ENCODE results near the gene ADGRV1.
"Not testable (repeated sequence)": the region's sequence is repeated elsewhere in the genome, so short reads cannot be mapped to it uniquely, and the experiment has no call there.

The ADGRV1 gene

DNA sequence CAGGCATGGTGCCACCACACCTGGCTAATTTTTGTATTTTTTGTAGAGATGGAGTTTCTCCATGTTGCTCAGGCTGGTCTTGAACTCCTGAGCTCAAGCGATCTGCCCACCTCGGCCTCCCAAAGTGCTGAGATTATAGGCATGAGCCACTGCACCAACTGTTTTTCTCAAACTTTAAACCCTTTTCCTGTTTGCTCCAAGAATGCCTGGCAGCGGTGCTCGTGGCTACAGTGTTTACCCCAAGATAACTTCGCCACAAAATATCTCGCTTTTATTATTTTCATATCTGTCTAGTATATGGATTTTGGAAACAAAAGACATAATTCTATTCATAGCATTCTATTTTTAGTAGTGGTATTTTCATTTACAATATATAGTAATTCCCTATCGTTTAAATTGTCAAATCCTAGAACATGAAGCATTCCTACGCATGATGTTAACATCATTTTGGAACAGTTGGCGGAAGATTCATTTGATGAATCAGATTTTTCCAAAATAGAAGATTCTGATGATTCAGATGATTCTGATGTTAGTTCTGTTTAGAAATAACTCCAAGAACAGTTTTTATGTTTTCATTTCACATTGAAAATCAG lies 504.6 kb downstream of the ADGRV1 start:
- DNase-seq (ENCODE audit: low spot score) = not testable (repeated sequence)

DNA sequence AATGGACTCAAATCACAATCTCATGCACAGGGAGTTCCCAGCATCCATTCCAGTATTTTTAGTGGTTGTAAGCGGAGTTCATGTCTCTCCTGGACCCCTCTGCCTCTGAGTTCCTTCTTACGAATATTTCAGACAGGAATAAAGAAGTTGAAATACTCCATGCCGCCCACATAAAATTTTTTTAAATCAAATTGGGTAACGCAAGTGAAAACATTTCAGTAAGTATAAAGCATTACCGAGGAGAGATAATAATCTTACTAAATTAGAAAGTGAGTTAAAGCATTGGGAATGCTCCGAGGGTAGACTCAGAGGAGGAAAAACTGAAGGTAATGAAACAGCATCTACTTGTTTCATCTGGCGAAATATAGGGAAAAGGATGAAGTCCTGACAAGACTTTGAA lies 506.9 kb downstream of the ADGRV1 start:
- no peak for DNase-seq (ENCODE audit: low spot score)

DNA sequence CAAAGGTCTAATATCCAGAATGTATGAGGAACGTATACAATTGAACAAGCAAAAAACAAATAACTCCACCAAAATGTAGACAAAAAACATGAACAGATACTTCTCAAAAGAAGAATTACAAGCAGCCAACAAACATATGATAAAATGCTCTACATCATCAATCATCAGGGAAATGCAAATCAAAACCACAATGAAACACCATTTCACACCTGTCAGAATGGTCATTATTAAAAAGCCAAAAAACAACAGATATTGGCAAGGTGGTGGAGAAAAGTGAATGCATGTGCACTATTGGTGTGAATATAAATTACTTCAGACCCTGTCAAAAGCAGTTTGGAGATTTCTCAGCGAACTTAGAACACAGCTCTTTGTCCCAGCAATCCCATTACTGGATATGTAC lies 510.8 kb downstream of the ADGRV1 start:
- DNase-seq (ENCODE audit: low spot score) = no peak

DNA sequence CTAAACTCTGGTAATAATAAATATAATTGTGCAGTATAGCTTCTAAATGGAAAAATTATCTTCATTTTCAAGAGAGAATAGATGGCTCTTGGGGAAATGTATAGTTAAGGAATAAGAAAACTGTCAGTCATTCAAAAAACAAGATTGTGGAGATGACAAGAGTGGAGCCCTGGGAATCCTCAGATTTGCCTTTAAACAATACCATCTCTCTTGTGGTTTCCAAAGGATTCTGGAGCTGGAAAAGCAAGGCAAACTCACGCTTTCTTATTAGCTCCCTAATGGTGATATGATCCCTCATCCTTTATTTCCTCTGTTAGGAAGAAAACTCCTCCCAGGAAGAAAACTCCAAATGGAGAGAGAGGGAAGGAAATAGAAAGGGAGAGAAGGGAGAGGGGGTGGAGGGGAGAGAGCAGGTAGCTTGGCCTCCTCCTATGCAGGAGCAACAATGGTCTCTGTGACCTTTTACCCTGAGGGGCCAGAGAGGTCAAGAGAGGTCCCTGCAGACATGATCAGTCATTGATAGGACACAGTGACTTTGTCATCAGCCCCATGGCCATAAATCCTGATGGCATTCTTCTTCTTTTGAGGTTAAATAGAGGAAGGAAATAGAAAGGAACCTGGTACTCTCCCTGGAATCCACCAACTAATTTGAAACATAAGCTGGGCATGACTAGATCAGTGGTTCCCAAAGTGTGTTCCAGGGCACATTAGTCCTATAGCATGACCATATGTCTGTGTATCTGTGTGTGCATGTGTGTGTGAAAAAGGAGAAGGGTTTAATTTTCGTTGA lies 512.4 kb downstream of the ADGRV1 start:
- DNase-seq (ENCODE audit: low spot score) = no peak

DNA sequence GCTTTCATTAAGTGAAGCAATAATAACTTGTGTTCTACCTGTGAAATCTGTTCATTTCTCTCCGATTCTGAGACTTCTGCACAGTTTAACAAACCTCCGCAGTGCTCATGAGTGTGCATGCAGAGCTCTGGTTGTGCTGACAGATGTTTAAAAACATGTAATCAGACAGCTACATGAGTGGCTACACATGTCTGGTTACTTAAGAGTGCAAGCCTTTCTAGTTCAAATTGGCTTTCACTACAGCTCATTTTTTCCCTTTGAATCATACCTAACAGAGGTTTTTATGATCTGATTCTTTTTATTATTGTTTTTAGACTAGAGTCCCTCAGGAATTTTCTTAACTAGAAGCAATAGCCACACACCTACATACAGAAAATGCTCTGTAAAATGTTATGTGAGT lies 514.3 kb downstream of the ADGRV1 start:
- no peak for DNase-seq (ENCODE audit: low spot score)

DNA sequence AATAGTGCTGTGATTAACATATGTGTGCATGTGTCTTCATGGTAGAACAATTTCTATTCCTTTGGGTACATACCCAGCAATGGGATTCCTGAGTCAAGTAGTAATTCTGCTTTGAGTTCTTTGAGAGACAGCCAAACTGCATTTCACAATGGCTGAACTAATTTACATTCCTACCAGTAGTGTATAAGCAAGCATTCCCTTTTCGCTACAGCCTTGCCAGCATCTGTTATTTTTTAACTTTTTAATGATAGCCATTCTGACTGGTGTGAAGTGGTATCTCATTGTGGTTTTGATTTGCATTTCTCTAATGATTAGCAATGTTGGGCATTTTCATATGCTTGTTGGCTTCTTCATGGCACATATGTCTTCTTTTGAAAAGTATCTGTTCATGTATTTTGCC lies 516.0 kb downstream of the ADGRV1 start:
- no peak for DNase-seq (ENCODE audit: low spot score)

DNA sequence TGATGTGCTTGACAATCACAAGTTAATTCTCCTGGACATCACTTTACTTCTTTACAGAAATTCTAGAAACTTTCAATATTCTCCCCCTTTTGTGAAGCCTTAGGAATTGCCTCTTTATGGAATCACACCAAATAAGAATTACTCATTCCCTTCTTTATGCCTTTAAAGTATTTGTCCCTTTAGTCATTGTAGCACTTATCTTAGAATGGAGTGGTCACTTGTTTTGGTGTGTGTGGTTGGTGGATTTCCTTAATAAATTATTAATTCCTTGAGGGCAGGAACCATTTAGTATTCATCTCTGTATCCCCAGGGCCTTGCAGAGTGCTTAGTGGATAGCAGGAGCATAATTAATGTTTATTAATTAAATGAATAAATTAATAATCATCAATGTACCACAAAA lies 517.5 kb downstream of the ADGRV1 start:
- no peak for DNase-seq (ENCODE audit: low spot score)

DNA sequence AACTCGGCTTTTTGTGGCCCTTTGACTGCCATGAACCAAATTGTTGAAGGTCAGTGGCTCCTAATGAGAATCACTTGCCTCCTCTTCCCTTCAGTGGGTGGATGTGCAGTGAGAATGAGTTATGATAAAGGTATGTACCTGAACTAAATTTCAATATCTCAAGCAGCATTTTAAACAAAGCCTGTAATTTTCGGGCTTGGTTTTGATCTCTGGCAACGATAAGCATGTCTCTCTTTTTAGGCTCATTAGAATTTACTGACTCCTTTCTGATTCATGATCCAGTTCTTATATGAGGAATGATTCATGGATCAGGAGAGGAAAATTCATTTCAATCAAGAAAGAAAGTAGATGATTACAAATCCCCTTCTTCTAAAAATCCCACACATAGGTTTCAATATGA lies 519.0 kb downstream of the ADGRV1 start:
- no peak for DNase-seq (ENCODE audit: low spot score)

DNA sequence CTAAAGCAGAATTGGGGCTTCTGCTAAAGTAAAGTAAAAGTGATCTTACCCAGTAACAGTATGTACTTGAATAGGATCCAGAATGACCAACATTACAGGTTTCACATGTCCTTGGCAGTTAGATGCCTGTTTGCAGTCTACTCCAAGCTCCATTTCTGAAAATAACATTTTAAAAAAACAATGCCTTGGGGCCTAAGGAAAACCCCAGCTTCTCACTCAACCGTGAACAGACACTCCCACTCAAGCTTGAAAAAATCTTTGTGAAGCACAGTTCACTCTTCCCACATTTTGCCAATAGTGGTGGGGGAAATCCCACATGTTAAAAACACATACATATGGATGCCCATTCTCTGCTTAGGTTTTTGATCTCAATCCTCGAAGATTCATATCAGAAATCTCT lies 520.4 kb downstream of the ADGRV1 start:
- DNase-seq (ENCODE audit: low spot score) = no peak

DNA sequence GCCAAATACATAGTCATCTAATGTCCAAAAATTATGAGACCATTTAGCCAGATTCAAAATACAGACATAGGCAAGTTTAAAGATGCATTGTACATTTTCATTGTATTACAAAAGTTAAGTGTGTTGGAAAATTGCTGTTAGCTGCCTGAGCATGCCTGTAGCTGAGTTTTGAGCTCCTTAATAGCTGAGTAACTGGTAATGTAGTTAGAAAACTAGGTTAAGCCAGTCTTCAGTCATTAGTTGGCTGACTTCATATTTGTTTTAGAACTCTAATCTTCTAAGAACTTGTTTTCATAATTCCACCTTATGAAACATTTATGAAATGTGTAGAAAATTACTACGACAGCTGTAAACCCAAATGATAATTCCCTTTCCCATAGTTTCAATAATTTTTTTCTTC lies 531.2 kb downstream of the ADGRV1 start:
- no peak for DNase-seq (ENCODE audit: low spot score)

DNA sequence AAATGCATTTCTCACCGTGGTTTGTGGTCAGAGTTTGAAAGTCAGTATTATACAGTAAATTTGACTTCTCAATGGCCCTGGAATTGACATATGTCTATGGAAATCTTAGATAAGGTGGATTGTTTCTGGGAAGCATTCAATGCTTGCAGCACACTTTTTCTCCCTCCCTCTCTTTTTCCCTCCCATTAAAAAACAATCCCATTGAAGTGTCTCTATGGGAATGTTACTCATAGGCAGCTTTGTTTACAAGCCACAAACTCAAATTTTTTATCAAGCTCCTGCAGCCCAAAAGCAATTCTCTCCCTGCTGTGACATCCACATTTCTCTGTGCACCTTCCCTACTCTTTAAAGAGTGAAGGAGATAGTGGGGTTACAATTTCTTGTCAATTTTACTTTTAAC lies 532.4 kb downstream of the ADGRV1 start:
- no peak for DNase-seq (ENCODE audit: low spot score)

DNA sequence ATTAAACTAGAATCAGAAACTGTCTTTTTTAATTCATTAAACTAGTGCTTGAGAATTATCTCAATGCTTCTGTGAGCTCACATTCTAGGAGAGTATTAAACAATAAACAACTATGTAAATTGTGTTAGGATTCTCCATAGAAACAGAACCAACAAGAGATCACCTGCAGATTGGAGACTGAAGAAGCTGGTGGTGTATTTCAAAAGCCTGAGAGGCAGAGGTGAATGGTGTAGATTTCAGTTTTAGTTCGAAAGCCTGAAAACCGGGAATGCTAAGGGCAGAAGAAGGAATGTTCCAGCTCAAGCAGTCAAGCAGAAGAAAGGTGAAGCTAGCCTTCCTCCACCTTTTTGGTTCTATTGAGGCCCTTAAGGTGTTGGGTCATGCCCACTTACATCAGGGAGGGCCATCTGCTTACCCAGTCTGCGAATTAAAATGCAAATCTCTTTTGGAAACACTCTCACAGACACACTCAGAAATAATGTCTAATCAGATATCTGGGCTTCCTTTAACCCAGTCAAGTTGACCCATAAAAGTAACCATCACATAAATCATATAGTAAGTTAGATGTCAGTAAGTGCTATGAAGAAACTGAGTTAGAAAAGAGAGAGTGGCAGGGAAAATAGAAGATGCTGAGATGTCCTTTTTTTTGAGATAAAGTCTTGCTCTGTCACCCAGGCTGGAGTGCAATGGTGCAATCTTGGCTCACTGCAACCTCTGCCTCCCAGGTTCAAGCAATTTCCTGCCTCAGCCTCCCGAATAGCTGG lies 533.1 kb downstream of the ADGRV1 start:
- DNase-seq (ENCODE audit: low spot score) = no peak

DNA sequence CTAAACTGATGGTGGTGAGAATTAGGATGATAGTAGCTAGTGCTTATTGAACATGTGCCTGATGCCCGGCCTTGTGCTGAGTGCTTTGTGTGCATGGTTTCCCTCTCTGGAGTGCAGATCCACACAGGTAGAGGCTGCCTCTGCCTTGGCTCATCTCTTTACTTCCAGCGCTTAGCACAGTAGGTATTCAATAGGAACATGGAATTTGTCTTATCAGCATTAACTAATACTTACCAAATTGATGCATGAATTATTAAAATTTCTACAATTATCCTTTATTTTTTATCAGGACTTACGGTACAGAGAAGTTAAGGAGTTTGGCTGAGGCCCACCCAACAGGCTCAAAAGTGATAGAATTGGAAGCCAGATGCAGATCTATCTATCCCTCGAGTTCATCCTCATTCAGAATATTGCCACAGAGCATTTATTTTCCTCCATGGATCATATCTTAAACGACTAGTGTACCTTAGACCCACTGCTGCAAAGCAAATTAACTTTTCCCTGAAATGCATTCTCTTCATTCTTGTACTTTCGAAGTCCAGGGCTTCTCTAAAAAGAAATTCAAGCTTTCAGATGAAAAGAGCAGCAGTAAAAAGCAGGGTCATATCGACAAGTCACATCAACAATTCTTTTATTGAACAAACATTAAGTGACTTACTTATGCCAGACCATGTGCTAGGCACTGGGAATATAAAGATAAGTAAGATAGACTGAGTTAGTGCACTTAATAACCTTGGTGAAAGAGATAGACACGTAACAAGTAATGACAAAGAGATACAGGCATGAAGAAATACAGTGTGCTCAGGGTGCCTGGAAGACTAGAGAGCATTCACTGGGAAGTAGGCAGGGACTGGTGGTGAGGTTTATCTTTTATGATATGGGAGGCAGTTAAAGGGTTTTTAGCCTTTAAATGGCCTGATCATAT lies 534.5 kb downstream of the ADGRV1 start:
- no peak for DNase-seq (ENCODE audit: low spot score)

DNA sequence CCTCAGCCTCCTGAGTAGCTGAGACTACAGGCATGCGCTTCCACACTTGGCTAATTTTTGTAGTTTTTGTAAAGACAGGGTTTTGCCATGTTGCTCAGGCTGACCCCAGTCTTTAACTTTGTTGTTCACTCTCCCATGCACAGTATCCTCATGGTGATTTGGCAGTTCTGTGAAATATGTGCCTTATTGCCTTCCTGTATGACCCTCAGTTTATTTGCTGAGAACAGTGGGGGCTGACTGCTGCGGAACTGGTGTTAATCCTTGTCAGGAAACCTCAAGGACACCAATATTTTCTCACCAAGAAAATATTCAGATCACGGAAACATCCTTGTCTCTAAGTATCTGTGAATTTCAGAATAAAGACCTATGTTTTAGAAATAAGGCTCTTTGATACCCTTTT lies 536.7 kb downstream of the ADGRV1 start:
- no peak for DNase-seq (ENCODE audit: low spot score)

DNA sequence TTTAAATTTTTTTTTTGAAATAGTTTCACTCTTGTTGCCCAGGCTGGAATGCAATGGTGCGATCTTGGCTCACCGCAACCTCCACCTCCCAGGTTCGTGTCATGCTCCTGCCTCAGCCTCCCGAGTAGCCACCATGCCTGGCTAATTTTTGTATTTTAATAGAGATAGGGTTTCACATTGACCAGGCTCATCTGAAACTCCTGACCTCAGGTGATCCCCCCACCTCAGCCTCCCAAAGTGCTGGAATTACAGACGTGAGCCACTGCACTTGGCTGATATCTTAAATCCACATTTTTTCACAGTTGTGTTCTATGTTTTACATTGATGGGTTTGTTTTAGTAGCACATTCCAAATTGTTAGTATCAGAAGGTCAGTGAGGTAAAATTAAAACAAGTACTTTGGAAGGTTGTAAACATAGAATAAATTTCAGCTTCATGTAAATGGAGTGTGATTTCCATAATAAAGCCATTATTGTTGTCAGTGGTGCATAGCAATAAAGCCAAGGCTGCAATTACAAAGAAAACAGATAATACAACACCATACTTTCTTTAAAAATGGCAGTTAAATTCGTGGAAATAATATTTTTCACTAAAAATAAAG lies 537.3 kb downstream of the ADGRV1 start:
- DNase-seq (ENCODE audit: low spot score) = no peak

DNA sequence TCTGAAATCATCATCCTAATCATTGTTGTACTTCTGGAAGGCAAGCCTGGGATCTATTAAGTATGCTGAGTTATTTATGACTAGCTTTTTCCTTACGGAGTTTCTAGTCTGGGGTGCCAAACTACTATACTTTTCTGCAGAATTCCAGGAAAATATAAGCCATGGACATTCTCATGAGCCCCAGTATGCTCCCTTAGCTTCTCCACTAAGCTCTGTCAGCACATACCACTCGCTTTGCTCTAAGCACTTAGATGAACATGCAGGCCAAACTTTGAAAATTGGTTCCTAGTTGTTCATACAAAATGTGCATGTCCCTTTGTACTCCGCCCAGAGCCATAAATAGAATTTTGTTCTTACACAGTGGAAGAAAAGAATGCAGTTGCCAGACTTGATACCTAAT lies 539.9 kb downstream of the ADGRV1 start:
- DNase-seq (ENCODE audit: low spot score) = no peak

DNA sequence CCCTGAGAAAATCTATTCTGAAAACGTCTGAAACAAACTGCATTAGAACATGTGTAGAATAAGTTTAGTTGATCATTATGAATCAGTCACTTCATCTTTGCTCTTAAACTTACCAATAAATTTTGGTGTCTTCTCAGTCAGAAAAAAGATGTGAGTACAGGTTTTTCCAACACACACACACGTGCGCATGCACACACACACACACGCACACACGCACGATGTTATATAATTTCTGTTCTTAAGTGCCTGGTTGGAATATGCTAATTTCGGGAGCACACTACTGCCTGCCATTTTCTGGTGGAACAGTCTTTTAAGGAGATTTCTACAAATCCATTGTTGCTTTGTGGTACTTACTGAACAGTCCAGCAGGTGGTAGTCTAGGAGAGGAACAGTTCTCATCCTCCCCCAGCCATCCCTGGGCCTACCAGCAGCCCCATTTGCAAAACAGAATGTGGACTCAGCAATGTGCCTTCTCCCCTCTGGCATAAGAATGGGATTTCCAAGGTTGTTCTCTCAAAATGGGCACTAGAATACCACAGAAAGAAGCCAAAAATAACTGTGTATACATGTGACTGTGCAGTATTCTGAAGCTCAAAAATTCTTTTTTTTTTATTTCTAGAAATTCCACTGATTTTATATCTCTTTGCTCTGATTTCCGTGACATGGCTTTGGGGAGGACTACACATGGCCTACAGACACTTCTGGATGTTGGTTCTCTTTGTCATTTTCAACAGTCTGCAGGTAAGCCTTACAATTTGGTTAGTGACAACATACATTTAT lies 543.2 kb downstream of the ADGRV1 start:
- DNase-seq (ENCODE audit: low spot score) = peak; percentile 68

DNA sequence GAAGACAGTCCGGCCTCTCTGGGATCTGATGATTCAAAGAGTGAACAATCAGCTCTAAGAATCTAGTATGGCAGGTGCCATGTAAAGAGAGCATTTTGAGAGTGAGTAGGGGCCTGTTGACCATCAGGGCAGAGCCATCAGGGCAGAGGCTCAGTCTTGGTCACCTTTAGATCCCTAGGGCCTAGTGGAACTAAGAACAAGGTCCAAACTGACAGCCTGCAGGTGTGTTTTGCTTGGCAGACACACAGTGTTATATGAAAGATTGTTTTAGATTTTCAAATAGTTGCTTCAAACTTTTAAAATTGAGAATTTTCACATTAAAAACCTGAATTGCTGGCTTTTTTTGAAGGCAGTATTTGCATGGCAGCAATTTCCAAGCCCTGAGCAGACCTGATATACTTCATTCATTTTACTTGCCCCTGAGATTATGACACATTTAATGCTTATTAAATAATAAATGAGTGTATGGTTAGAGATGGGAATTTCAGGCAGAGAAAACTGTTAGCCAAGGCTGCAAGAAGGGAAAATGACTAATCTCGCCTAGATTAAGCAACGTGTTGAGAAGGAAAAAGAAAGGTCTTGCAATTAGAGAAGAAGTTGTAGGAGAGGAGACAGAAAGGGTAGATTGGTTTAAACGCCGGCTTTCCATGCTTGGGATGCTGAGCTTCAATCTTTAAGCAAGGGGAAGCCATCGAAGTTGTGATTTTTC lies 544.9 kb downstream of the ADGRV1 start:
- DNase-seq (ENCODE audit: low spot score) = no peak

DNA sequence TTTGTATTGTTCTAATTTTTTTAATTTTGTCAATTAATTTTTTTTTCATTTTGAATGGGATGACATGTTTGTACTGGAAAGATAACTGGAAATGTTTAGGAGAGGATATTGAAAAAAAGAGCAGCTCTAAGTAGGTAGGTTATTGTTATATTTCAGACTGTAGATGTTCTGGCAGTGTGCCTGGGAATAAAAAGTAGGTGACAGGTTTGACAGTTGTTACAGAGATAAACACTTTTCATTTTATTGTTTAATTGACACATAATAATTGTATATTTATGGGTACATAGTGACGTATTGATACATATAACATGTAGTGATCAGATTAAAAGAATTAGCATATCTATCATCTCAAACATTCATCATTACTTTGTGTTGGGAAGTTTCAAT lies 545.5 kb downstream of the ADGRV1 start:
- DNase-seq (ENCODE audit: low spot score) = no peak

DNA sequence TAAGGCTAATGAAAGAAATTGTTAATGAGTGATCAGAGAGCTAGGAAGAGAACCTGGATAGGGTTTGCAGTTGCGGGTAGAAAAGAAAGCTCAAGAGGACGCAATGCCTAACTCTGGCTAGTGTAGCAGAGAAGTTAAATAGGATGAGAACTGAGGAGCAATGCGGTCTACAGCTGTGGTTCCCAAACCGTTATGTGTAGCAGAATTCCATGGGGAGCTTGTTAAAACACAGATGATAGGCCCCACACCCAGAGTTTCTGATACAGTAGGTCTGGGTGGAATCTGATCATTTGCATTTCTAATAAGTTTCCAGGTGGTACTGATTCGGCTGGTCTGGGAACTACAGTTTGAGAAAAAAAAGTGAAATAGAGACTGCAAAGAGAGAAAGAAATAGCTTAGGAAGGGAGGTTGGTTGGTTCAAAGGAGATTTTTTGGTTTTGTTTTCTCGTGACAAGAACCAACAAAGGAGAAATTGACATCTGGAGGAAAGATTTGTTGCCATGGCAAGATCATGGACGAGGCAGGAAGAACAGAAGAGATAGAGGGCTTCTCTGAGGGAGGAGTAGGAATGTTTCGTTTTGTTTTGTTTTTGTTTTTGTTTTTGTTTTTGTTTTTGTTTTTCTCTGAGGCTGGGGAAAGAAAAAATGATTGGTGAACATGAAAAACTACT lies 548.4 kb downstream of the ADGRV1 start:
- no peak for DNase-seq (ENCODE audit: low spot score)

Measured in LoVo (cell line).